WI38 (cell line): ENCODE data around the gene RPUSD4.

Experiments used
- H3K4me3 ChIP-seq: 2 replicates; pipeline ENCODE4 v1.5.1; 2011; ENCODE audit warnings: low read depth, mild to moderate bottlenecking, control low read depth, low read length
- CTCF ChIP-seq: IDR thresholded peaks from 2 replicates; pipeline ENCODE4 v1.5.1; 2012; ENCODE audit warnings: low read depth, mild to moderate bottlenecking, control low read depth, low read length

Gene RPUSD4

GRCh38 chr11:126210871-126211235 is 597 bp downstream of the RPUSD4 start:
- peak overlapping the region; percentile 98 for H3K4me3 ChIP-seq
- no peak for TF ChIP-seq CTCF

GRCh38 chr11:126207896-126208295 is 3.6 kb downstream of the RPUSD4 start:
- no peak overlapping the region for H3K4me3 ChIP-seq
- TF ChIP-seq CTCF: no peak

- H3K4me3 ChIP-seq: no peak overlapping the region
- TF ChIP-seq CTCF: no peak
Measured at GRCh38 chr11:126205359-126205758, 6.1 kb downstream of the RPUSD4 start.

GRCh38 chr11:126202646-126203359 is 8.6 kb downstream of the RPUSD4 start:
- TF ChIP-seq CTCF: no peak
- no peak overlapping the region for H3K4me3 ChIP-seq

- no peak overlapping the region for H3K4me3 ChIP-seq
- TF ChIP-seq CTCF: no peak
Measured at GRCh38 chr11:126198648-126199047, 12.8 kb downstream of the RPUSD4 start.

GRCh38 chr11:126197277-126197939 is 14.0 kb downstream of the RPUSD4 start:
- no peak for TF ChIP-seq CTCF
- H3K4me3 ChIP-seq: no peak overlapping the region

- TF ChIP-seq CTCF: no peak
- no peak overlapping the region for H3K4me3 ChIP-seq
Measured at GRCh38 chr11:126195119-126195518, 16.3 kb downstream of the RPUSD4 start.
